ENCODE measurements around the gene TCERG1L. TPM values are rescaled to one million over a fixed set of nuclear protein-coding genes. Genes with fewer than 3 reads are reported as not detected.

The TCERG1L gene
- total RNA-seq, 2 experiments from 2014 or later: not detected

GRCh38 chr10:131150126-131150525 is 161.4 kb downstream of the TCERG1L start:
- TF ChIP-seq CTCF (IDR thresholded peaks at IDR 0.05): no peak
- POLR2A ChIA-PET: no interaction called here
- Mint-ChIP-seq H3K4me3 (no peak overlapping the region), H3K9me3 (peaks cover 11% of the 10 kb centered on the region), H3K4me1 (ENCODE audit: low read depth) (no peaks in the 10 kb centered on the region), H3K36me3 (ENCODE audit: low read depth) (no peaks in the 10 kb centered on the region), H3K27ac (no peak overlapping the region), H3K27me3 (no peaks in the 10 kb centered on the region)
- intact Hi-C loops (cut with micrococcal nuclease): no loop called here
- ATAC-seq: no peak
- no peak for DNase-seq
- CTCF ChIA-PET: no interaction called here

- Mint-ChIP-seq H3K9me3 (peaks cover 11% of the 10 kb centered on the region), H3K27me3 (no peaks in the 10 kb centered on the region), H3K4me1 (ENCODE audit: low read depth) (no peaks in the 10 kb centered on the region), H3K4me3 (no peak overlapping the region), H3K36me3 (ENCODE audit: low read depth) (no peaks in the 10 kb centered on the region), H3K27ac (no peak overlapping the region)
- POLR2A ChIA-PET: no interaction called here
- no peak for TF ChIP-seq CTCF (IDR thresholded peaks at IDR 0.05)
- ATAC-seq (no peak), DNase-seq (no peak)
- intact Hi-C loops (cut with micrococcal nuclease): no loop called here
- CTCF ChIA-PET: no interaction called here
These were observed 161.9 kb downstream of the TCERG1L start for GRCh38 chr10:131149586-131149985.

- peaks cover 11% of the 10 kb centered on the region for H3K9me3 Mint-ChIP-seq
- no peak overlapping the region for H3K27ac Mint-ChIP-seq
- DNase-seq (no peak), ATAC-seq (no peak)
- no peak overlapping the region for H3K4me3 Mint-ChIP-seq
- CTCF ChIA-PET: no interaction called here
- H3K27me3 Mint-ChIP-seq: no peaks in the 10 kb centered on the region
- POLR2A ChIA-PET: no interaction called here
- H3K36me3 Mint-ChIP-seq (ENCODE audit: low read depth): no peaks in the 10 kb centered on the region
- no peaks in the 10 kb centered on the region for H3K4me1 Mint-ChIP-seq (ENCODE audit: low read depth)
- intact Hi-C loops (cut with micrococcal nuclease): no loop called here
- no peak for TF ChIP-seq CTCF (IDR thresholded peaks at IDR 0.05)
These were observed 162.4 kb downstream of the TCERG1L start for GRCh38 chr10:131149111-131149510.

GRCh38 chr10:131148270-131148669 is 163.3 kb downstream of the TCERG1L start:
- no peak for TF ChIP-seq CTCF (IDR thresholded peaks at IDR 0.05)
- ChIA-PET CTCF (no interaction called here), POLR2A (no interaction called here)
- intact Hi-C loops (cut with micrococcal nuclease): no loop called here
- Mint-ChIP-seq H3K36me3 (ENCODE audit: low read depth) (no peaks in the 10 kb centered on the region), H3K27ac (no peak overlapping the region), H3K27me3 (no peaks in the 10 kb centered on the region), H3K4me1 (ENCODE audit: low read depth) (no peaks in the 10 kb centered on the region), H3K4me3 (no peak overlapping the region), H3K9me3 (peaks cover 11% of the 10 kb centered on the region)
- DNase-seq: no peak
- no peak for ATAC-seq

- TF ChIP-seq CTCF (IDR thresholded peaks at IDR 0.05): no peak
- Mint-ChIP-seq H3K4me3 (no peak overlapping the region), H3K36me3 (ENCODE audit: low read depth) (no peaks in the 10 kb centered on the region), H3K27me3 (no peaks in the 10 kb centered on the region), H3K4me1 (ENCODE audit: low read depth) (no peaks in the 10 kb centered on the region), H3K9me3 (peaks cover 5% of the 10 kb centered on the region), H3K27ac (no peak overlapping the region)
- CTCF ChIA-PET: no interaction called here
- intact Hi-C loops (cut with micrococcal nuclease): no loop called here
- POLR2A ChIA-PET: no interaction called here
- DNase-seq (no peak), ATAC-seq (no peak)
These were observed 164.1 kb downstream of the TCERG1L start for GRCh38 chr10:131147301-131147975.
